Vagina (tissue), 2 donors: ENCODE data around the gene SDK2.

Experiments used
- POLR2A ChIP-seq, 2 donors: fragments of 450-650 bp; IDR thresholded peaks; one replicate each; pipeline ENCODE4 v1.6.1; 2017; ENCODE audit warnings: antibody characterized with exemption in 2 of 2, mild to moderate bottlenecking in 2 of 2, moderate library complexity in 2 of 2
- POLR2AphosphoS5 ChIP-seq, 2 donors: sonication (generic); formaldehyde crosslinking; IDR thresholded peaks; one replicate each; pipeline ENCODE4 v1.9.0; 2017; ENCODE audit warnings: antibody characterized with exemption in 2 of 2, mild to moderate bottlenecking in 2 of 2, low read depth in 1 of 2; ENCODE audit not compliant: insufficient read depth in 1 of 2
- TF ChIP-seq, protein P1 (sequence below), 3 experiments: fragments of 450-650 bp in 2 of 3; fragments of 200-600 bp in 1 of 3; sonication (generic) in 1 of 3; IDR thresholded peaks; one replicate each; pipeline ENCODE4 v1.5.1; 2017 to 2019; ENCODE audit warnings: antibody characterized with exemption in 3 of 3, mild to moderate bottlenecking in 2 of 3, moderate library complexity in 2 of 3

DNA sequence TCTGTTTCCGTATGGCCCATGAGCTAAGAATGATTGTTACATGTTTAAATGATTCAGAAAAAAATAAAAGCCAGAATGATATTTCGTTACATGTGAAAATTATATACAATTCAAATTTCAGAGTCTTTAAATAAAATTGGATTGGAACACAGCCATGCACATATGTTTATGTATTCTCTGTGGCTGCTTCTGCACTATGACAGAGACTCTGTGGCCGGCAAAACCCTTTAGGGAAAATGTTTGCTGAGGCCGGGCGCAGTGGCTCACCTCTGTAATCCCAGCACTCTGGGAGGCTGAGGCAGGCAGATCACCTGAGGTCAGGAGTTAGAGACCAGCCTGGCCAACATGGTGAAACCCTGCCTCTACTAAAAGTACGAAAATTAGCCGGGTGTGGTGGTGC, 316.6 kb downstream of the SDK2 start:
- TF ChIP-seq, protein P1, sequence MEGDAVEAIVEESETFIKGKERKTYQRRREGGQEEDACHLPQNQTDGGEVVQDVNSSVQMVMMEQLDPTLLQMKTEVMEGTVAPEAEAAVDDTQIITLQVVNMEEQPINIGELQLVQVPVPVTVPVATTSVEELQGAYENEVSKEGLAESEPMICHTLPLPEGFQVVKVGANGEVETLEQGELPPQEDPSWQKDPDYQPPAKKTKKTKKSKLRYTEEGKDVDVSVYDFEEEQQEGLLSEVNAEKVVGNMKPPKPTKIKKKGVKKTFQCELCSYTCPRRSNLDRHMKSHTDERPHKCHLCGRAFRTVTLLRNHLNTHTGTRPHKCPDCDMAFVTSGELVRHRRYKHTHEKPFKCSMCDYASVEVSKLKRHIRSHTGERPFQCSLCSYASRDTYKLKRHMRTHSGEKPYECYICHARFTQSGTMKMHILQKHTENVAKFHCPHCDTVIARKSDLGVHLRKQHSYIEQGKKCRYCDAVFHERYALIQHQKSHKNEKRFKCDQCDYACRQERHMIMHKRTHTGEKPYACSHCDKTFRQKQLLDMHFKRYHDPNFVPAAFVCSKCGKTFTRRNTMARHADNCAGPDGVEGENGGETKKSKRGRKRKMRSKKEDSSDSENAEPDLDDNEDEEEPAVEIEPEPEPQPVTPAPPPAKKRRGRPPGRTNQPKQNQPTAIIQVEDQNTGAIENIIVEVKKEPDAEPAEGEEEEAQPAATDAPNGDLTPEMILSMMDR (IDR thresholded peaks at IDR 0.05), result no peak
- TF ChIP-seq POLR2A (IDR thresholded peaks at IDR 0.05), result no peak
- TF ChIP-seq POLR2AphosphoS5 (IDR thresholded peaks at IDR 0.05; ENCODE audit: insufficient read depth in 1 of 2, low read depth in 1 of 2), result no peak
